Left ventricle myocardium inferior (tissue), 1 donor: Measurements from ENCODE around the gene BCL2L1. TPM values are rescaled to one million over a fixed set of nuclear protein-coding genes. Genes with fewer than 3 reads are reported as not detected.

Source experiments
- DNase-seq: peaks from one replicate; pipeline ENCODE4 v3.0.0-alpha.2; 2020
- H3K27ac ChIP-seq: fragments of 200-600 bp; replicated peaks from 2 replicates; pipeline ENCODE4 v1.8.0; 2021
- H3K27me3 ChIP-seq: fragments of 200-600 bp; 2 replicates; pipeline ENCODE4 v1.8.0; 2021; ENCODE audit warnings: low read depth
- H3K36me3 ChIP-seq: fragments of 200-600 bp; 2 replicates; pipeline ENCODE4 v1.8.0; 2021
- H3K4me1 ChIP-seq: fragments of 200-600 bp; 2 replicates; pipeline ENCODE4 v1.8.0; 2021
- H3K4me3 ChIP-seq: fragments of 200-600 bp; 2 replicates; pipeline ENCODE4 v1.8.0; 2021; ENCODE audit warnings: mild to moderate bottlenecking, moderate library complexity
- H3K9me3 ChIP-seq: fragments of 200-600 bp; replicated peaks from 2 replicates; pipeline ENCODE4 v1.8.0; 2021
- intact Hi-C: fragments of 100-400 bp; cut with micrococcal nuclease; formaldehyde crosslinking; loops from one replicate; pipeline ENCODE4 v1.11.0; 2022
- total RNA-seq: library from RNA; stranded (reverse); fragmentation: NEBNext Ultra II Directional; extraction: Animal tissue kit (Norgen Biotek cat#: 25700); gene quantifications from one replicate; pipeline ENCODE4 v1.2.1, GENCODE V29; 2021
- TF ChIP-seq, protein P1 (sequence below): fragments of 200-600 bp; IDR thresholded peaks from 2 replicates; pipeline ENCODE4 v1.8.0; 2021; ENCODE audit warnings: antibody characterized with exemption, mild to moderate bottlenecking, borderline replicate concordance
- donor health status: DM: no; HTN: yes; CAD: no; lungs with severe emphysema.

The BCL2L1 gene
- total RNA-seq, 1 donor from 2014 or later = 53.2 TPM

DNA sequence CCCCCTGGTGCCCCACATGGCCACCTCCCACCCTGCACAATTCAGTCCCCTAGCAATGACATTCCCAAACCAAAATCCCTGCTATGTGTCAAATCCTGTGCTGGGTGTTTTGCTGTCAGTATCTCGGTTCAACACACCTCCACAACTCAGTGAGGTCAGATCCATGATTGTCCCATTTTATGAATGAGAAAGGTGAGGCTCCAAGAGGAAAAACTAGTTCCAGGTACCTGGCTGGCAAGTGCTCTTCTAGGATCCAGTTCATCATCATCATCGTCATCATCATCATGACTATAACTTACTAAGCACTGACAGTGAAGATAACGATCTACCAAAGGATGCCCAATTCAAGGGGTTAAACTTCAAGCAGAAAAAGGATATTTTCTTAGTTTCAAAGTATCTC is 102.4 kb downstream of the BCL2L1 start:
- H3K4me1 ChIP-seq = peaks cover 13% of the 10 kb centered on the region
- H3K36me3 ChIP-seq = no peaks in the 10 kb centered on the region
- intact Hi-C loops = no loop called here
- TF ChIP-seq, protein P1, sequence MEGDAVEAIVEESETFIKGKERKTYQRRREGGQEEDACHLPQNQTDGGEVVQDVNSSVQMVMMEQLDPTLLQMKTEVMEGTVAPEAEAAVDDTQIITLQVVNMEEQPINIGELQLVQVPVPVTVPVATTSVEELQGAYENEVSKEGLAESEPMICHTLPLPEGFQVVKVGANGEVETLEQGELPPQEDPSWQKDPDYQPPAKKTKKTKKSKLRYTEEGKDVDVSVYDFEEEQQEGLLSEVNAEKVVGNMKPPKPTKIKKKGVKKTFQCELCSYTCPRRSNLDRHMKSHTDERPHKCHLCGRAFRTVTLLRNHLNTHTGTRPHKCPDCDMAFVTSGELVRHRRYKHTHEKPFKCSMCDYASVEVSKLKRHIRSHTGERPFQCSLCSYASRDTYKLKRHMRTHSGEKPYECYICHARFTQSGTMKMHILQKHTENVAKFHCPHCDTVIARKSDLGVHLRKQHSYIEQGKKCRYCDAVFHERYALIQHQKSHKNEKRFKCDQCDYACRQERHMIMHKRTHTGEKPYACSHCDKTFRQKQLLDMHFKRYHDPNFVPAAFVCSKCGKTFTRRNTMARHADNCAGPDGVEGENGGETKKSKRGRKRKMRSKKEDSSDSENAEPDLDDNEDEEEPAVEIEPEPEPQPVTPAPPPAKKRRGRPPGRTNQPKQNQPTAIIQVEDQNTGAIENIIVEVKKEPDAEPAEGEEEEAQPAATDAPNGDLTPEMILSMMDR = no peak
- H3K27ac ChIP-seq = no peak overlapping the region
- H3K9me3 ChIP-seq = no peaks in the 10 kb centered on the region
- no peak for DNase-seq
- H3K27me3 ChIP-seq = no peaks in the 10 kb centered on the region
- H3K4me3 ChIP-seq = no peak overlapping the region

DNA sequence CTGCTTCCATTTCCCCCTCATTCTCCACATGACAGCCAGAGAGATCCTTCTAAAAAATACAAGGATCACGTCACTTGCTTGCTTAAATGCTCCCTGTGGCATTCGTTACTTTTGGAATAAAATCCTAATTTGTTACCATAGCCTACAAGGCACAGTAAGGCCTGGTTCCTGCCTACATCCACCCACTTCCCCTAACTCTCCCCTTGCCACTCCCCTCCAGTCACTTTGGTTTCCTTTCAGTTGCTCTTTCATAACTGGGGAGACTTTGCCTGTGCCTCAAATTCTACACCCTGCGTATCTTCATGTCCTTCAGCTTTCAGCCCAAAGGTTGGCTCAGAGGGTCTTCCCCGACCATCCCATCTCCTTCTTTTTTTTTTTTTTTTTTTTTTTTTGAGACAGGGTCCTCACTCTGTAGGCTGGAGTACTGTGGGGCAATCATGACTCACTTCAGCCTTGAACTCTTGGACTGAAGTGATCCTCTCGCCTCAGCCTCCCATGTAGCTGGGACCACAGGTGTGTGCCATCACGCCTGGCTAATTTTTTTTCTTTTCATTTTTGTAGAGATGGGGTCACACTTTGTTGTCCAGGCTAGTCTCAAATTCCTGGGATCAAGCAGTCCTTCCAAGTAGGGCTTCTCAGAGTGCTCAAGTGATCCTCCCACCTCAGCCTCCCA is 105.1 kb downstream of the BCL2L1 start:
- Histone ChIP-seq H3K9me3 (no peaks in the 10 kb centered on the region), H3K36me3 (no peaks in the 10 kb centered on the region), H3K27me3 (no peaks in the 10 kb centered on the region), H3K4me1 (peaks cover 9% of the 10 kb centered on the region), H3K4me3 (no peak overlapping the region), H3K27ac (no peak overlapping the region)
- TF ChIP-seq, protein P1 = no peak
- intact Hi-C loops = no loop called here
- no peak for DNase-seq

DNA sequence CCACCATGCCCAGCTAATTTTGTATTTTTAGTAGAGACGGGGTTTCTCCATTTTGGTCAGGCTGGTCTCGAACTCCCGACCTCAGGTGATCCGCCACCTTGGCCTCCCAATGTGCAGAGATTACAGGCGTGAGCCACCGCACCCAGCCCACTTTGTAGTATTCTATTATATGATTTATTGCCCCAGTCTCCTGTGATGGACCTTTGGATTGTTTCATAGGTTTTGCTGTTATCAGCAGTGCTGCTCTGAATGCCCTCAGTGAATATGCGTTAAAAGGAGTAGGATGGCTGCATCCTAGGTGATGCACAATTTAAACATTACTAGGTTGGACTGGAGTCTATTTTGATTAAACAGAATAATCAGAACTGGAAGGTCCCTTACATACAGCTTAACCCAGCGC is 107.3 kb downstream of the BCL2L1 start:
- no peaks in the 10 kb centered on the region for H3K9me3 ChIP-seq
- H3K36me3 ChIP-seq = no peaks in the 10 kb centered on the region
- no peak overlapping the region for H3K4me3 ChIP-seq
- TF ChIP-seq, protein P1 = no peak
- peaks cover 20% of the 10 kb centered on the region for H3K4me1 ChIP-seq
- H3K27ac ChIP-seq = no peak overlapping the region
- DNase-seq = no peak
- H3K27me3 ChIP-seq = no peaks in the 10 kb centered on the region
- intact Hi-C loops = no loop called here

Other genes with a start within 250 kb of the BCL2L1 start
- gene DEFB124, start 247.7 kb downstream of the BCL2L1 start, total RNA-seq = not detected
- gene REM1, start 247.6 kb downstream of the BCL2L1 start, total RNA-seq = 1.5 TPM
- 39.0 TPM for gene HM13, start 208.4 kb downstream of the BCL2L1 start, total RNA-seq
- 91.5 TPM for gene ID1, start 117.6 kb downstream of the BCL2L1 start, total RNA-seq
- gene COX4I2, start 85.0 kb downstream of the BCL2L1 start, total RNA-seq = 7.6 TPM
- gene TPX2, start 16.4 kb upstream of the BCL2L1 start, total RNA-seq = 0.71 TPM
- 0.25 TPM for gene MYLK2, start 96.5 kb upstream of the BCL2L1 start, total RNA-seq
- 1.6 TPM for gene FOXS1, start 122.7 kb upstream of the BCL2L1 start, total RNA-seq
- 5.1 TPM for gene DUSP15, start 147.7 kb upstream of the BCL2L1 start, total RNA-seq
- gene TTLL9, start 147.8 kb upstream of the BCL2L1 start, total RNA-seq = 0.05 TPM
- 10.4 TPM for gene PDRG1, start 229.2 kb upstream of the BCL2L1 start, total RNA-seq
- not detected for gene XKR7, start 245.3 kb upstream of the BCL2L1 start, total RNA-seq